Left colon (tissue), 2 donors: ENCODE data around the gene SPATA3. TPM values are rescaled to one million over a fixed set of nuclear protein-coding genes. Genes with fewer than 3 reads are reported as not detected.
"Not testable (repeated sequence)": the region's sequence is repeated elsewhere in the genome, so short reads cannot be mapped to it uniquely, and the experiment has no call there.

Source experiments
- ATAC-seq: fragments of 200-7000 bp; cut with Tn5 transposase; one replicate; pipeline ENCODE4 v1.9.1; 2020; ENCODE audit warnings: mild to moderate bottlenecking, moderate library complexity
- DNase-seq, 2 donors: peaks; one replicate each; pipeline ENCODE4 v3.0.0-alpha.2; 2020
- intact Hi-C, 2 donors: fragments of 100-400 bp; cut with DNase I in 1 of 2; cut with micrococcal nuclease in 1 of 2; formaldehyde crosslinking; loops; one replicate each; pipeline versions ENCODE4 v1.11.2 to v1.14.0; 2022; cut with DNase I, micrococcal nuclease
- total RNA-seq, 2 donors: library from RNA; stranded (reverse); fragmentation: NEBNext Ultra II Directional; extraction: Animal tissue kit (Norgen Biotek cat#: 25700); gene quantifications; one replicate each; pipeline ENCODE4 v1.2.1, GENCODE V29; 2021
- donor health status: DM: no; HTN: no; CAD: no.
- donor health status: DM: yes; HTN: yes; CAD: no.

Gene SPATA3
- total RNA-seq, 2 donors from 2014 or later: not detected

GRCh38 chr2:230987137-230988020, 8.5 kb upstream of the SPATA3 start:
- intact Hi-C loops: loop anchor here (10.0 kb wide), 2 partner anchors 83 to 163 kb away; no protein-coding TSS in a partner anchor
- peak; percentile 59 to 88 for DNase-seq
- peak; percentile 91 for ATAC-seq

- no peak for DNase-seq
- ATAC-seq: no peak
- intact Hi-C loops: loop anchor here (10.0 kb wide), 2 partner anchors 85 to 165 kb away; no protein-coding TSS in a partner anchor
Measured at GRCh38 chr2:230989731-230990130, 6.2 kb upstream of the SPATA3 start.

GRCh38 chr2:230990131-230990898, 5.6 kb upstream of the SPATA3 start:
- no peak for ATAC-seq
- no peak for DNase-seq
- intact Hi-C loops: no loop called here

GRCh38 chr2:230990899-230991150, 5.1 kb upstream of the SPATA3 start:
- intact Hi-C loops: no loop called here
- ATAC-seq (no peak), DNase-seq (no peak)

- intact Hi-C loops: no loop called here
- DNase-seq: peak; percentile 24 to 42
- peak; percentile 70 for ATAC-seq
Measured at GRCh38 chr2:230991598-230991997, 4.3 kb upstream of the SPATA3 start.

- DNase-seq: no peak
- no peak for ATAC-seq
- intact Hi-C loops: no loop called here
Measured at GRCh38 chr2:230996661-230997060, 740 bp downstream of the SPATA3 start.

- ATAC-seq (no peak), DNase-seq (no peak)
- intact Hi-C loops: no loop called here
Measured at GRCh38 chr2:230998882-230999281, 3.0 kb downstream of the SPATA3 start.

- ATAC-seq: no peak
Measured at GRCh38 chr2:230999477-230999876, 3.6 kb downstream of the SPATA3 start.

GRCh38 chr2:231000211-231000904, 4.4 kb downstream of the SPATA3 start:
- DNase-seq (peak; percentile 49 to 58), ATAC-seq (peak; percentile 98)
- intact Hi-C loops: no loop called here

More at GRCh38 chr2:230999477-230999876, 3.6 kb downstream of the SPATA3 start:
- DNase-seq: no peak
- intact Hi-C loops: no loop called here

GRCh38 chr2:231001036-231001435, 5.1 kb downstream of the SPATA3 start:
- ATAC-seq (no peak), DNase-seq (no peak)
- intact Hi-C loops: no loop called here

- ATAC-seq (no peak), DNase-seq (no peak)
- intact Hi-C loops: no loop called here
Measured at GRCh38 chr2:231001921-231002320, 6.0 kb downstream of the SPATA3 start.

GRCh38 chr2:231002641-231003040, 6.7 kb downstream of the SPATA3 start:
- intact Hi-C loops: no loop called here
- ATAC-seq: no peak
- DNase-seq: no peak

- ATAC-seq (no peak), DNase-seq (no peak)
- intact Hi-C loops: no loop called here
Measured at GRCh38 chr2:231003186-231003585, 7.3 kb downstream of the SPATA3 start.

GRCh38 chr2:231004930-231005329, 9.0 kb downstream of the SPATA3 start:
- intact Hi-C loops, ATAC-seq, DNase-seq: not testable (repeated sequence)

- DNase-seq: no peak
- intact Hi-C loops: no loop called here
- no peak for ATAC-seq
Measured at GRCh38 chr2:231007286-231008098, 11.6 kb downstream of the SPATA3 start.

- DNase-seq (no peak), ATAC-seq (no peak)
- intact Hi-C loops: no loop called here
Measured at GRCh38 chr2:231008131-231008530, 12.2 kb downstream of the SPATA3 start.

GRCh38 chr2:231009236-231009919, 13.5 kb downstream of the SPATA3 start:
- DNase-seq: no peak
- ATAC-seq: no peak
- intact Hi-C loops: no loop called here

- ATAC-seq: no peak
- no peak for DNase-seq
- intact Hi-C loops: no loop called here
Measured at GRCh38 chr2:231010201-231010730, 14.3 kb downstream of the SPATA3 start.
